Stimulated activated CD8-positive, alpha-beta memory T cell treated with anti-CD3 and anti-CD28 coated beads, Interleukin-12 subunit alpha, Interleukin-12 subunit beta, amount 100 ng/mL, for 4 hours (primary cell): ENCODE measurements around the gene INSYN2A.

Experiments used
- DNase-seq: peaks from one replicate; pipeline ENCODE4 v3.0.0-alpha.2; 2020; ENCODE audit warnings: low read depth

Gene INSYN2A, protein sequence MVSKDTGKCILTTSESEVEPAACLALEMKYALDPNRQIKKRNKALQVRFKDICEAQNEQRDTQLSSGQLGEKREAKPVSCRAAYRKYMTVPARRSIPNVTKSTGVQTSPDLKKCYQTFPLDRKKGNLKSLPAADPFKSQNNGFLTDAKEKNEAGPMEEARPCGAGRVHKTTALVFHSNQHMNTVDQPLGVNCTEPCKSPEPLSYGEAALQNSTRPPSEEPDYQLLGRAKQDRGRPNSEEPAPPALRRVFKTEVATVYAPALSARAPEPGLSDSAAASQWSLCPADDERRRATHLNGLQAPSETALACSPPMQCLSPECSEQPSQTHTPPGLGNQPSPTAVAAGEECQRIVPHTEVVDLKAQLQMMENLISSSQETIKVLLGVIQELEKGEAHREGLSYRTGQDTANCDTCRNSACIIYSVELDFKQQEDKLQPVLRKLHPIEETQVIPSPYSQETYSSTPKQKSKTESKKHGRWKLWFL

DNA sequence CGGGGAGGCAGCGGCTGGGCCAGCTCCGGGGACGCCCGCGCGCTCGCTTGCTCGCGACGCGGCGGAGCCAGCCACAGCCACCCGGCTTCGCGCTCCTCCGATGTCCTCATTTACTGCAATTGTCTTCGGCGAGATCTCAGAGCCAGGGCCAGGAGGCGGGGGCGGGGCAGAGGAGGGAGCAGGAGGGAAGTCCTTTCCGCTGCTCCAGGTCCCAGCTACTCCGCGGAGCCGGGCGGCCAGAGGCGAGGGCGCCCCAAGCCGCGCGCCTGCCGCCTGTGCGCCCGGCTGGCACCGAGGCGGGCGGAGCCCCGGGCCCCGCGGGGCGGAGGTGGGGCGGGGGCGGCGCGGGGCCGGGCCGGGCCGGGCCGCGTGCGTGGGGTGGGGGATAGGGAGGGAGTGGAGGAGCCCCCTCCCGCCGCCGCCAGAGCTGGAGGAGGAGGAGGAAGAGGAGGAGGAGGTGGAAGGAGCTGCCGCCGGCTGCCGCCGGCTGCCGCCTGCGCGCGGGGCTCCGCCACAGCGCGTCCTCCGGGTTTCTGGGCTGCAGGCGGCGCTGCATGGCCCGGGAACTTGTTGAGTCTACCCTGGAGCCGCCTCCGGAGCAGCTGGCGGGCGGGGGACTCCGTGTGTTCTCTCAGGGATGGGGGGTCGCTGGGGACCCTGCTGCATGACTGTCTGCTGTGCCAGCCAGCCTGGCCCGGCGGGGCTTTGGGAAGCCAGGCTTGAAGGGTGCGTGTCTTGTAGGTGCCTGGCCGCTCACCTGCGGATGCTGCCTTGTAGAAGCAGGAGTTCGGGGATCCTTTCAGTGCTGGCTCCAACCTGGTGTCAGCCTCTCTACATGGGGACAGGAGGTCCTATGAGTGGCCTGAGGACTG, at the start of gene INSYN2A:
Gene INSYN2A, minus strand, starts transcription at position 310 of the 872 bp plus-strand sequence. CDS start 20,196 bp downstream, outside the sequence.
- DNase-seq: no peak

DNA sequence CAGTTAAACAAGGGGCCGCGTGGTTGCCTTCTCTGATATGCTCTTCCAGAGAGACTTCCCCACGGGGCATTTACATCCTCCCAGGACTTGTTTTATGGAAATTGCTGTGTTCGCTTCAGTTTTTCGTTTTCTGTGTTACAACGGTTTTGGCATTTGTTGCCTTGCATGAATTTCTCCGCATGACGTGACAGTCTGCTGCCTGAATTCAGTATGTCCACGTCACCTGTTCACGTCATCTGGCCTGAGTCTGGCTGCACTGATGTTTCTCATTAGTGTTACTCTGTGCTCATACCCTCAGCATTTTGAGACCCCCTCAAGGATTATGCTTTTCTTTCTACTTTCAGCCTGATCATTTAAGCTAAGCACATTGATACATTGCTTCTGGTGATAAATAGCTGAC, 49.1 kb upstream of the INSYN2A start:
- DNase-seq: no peak

DNA sequence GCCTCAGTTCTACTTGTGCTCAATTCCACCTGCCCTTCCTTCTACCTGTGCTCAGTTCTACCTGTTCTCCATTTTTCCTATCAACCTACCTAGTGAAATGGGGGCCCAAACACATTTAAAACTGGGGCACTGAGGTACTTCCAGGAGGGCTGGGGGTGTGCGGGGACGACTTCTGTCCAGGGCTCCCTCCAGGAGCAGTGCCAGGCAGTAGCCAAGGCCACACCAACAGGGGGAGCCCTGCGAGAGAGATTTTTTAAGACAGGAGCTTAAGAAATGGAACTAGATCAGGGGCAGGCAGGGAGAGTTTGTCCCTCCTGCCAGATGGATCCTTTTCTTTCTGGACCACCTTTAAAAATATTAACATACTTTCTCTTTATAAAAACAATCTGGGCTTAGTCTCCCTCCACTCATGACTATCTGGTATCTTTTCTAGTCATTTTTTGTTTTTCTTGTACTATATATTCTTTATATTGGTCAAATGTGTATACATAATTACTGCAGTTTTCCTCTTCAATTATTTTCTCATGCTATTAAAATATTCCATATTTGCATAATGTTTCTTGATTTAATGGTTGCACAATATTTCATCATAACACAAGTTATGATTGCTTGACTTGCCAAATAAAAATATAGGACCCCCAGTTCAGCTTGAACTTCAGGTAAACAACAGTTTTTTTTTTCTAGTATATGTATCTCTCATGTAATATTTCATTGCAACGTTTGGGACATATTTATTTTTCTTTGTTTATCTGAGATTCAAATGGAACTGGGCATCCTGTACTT, 47.3 kb upstream of the INSYN2A start:
- DNase-seq: no peak

DNA sequence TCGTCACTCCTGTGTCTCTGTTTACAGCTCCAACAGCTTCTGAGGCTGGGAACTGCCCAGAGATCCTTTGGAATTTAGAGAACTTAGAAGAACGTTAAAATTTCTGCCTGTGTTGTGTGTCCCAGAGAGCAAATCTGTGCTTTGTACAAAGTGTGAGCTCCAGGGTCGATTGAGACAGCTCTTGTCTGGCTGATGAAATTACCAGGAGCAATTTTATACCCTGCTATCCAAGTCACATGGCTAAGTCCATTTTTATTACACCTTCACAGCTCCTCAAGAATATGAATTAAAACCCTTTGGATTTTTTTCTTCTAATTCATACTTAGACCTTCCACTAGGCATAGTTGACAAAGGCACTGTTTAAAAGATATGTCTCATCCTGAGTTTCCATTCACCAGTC, 46.5 kb upstream of the INSYN2A start:
- DNase-seq: no peak

DNA sequence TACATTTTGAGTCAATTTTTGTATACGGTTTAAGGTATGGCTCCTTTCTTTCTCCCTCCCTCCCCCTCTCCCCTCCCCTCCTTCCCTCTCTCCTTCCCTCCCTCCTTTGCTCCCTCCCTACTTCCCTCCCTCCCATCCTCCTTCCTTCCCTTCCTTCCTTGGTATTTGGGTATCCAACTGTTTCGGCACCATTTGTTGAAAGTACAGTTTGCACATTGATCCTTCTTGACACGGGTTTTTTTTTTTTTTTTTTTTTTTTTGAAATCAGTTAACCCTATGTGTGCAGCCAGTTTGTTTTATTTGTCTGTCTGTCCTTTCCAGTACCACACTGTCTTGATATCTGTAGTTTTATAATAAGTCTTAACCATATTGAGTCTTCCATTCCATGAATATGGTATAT, 39.9 kb upstream of the INSYN2A start:
- no peak for DNase-seq

DNA sequence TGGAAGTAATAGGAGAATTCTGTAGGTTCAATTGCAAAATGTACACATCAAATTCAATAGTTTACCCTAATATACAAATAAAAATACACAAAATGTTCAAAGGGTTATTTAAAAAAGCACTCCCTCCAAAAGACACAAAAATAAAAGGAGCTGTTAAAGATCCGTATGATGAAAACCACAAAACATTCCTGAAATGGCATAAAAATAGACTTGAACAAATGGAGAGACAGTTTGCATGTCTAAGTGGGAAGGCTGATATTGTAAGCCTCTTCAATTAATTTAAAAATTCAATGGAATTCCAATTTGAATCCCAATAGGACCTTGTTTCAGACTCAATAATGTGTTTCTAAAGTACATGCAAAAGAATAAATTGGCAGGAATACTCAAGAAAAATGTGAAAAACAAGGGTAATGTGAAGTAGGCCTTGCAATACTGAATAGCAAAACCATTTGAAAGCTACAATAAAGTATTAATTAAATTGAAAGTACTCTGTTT, 38.0 kb upstream of the INSYN2A start:
- no peak for DNase-seq

DNA sequence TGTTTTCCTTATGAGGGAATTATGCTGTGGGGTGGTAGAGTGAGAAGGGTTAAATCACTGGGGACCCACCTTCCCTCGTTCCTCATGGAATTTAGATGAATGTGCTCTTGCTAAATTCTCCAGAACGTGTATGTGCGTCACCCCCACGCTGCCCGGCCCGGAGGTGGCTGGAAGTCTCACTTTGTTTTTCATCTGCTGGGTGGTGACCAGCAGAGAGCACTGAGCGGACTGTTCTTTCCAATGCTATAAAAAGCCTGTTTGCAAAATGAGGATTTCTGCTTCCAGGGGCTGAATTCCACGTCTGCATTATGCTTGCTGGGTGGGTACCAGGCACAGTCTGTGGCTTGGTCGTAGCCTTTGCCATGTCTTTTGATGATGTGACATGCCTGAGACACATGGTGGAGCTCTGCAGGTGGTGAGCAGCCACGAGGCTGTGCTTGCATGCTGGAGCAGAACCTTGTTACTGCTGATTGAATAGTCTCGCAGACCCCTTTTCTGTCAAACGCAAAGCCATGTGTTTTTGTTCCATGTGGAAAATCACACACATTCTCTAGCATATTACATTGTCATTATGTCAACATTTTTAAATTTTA, 31.9 kb upstream of the INSYN2A start:
- no peak for DNase-seq

DNA sequence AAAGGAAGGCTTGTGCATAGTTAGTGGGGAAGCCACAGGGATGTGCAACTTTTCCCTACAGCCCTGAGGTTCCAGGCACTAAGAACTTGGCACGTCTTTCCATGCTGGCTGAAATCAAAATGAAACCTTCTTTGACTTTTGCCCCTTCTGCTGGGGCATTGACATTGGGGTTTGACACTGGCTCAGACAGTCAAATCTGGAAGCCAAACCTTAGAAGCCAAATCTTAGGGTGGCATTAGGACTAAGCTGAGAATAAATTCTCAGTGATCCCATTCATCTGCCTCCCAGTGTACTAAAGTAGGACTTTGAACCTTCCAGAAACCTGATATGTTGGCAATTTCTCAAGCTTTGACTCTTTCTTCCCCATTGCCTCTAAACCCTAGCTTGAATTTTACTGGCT, 31.3 kb upstream of the INSYN2A start:
- no peak for DNase-seq

DNA sequence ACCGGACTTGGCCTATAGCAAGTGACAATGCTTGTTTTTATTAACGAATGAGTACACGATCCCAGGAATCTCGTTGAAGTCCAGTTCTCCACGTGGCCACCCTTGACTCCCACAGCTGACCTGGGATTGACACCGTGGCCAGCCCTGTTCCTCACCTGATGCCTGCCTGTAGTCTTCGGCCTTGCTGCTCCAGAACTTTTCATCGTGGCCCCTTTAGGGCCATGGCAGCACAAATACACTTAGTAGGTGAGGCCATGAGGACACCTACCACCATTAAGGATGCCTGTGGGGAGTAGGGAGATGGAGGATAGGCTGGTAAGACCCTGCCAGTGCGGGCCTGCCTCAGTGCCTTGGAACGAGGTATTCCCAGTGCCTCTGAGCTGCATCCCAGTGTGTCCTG, 30.6 kb upstream of the INSYN2A start:
- no peak for DNase-seq

DNA sequence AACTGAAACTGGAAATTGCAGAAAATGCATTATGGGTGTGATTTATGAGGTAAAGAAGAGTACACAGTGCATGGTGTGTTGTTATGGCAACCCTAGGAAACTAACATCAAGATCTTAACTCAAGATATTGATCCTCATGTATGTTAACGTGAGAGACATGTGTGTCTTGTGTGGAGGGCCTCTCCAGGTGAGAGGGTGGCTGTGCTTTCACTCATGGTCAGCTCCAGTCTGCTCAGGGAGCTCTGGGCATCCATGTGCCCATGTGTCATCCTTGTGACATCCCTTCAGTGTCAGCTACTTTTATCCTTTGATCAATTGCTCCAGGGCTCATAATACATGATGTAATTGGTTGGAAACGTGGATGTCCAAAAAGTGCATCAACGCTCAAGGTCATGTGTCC, 24.9 kb upstream of the INSYN2A start:
- no peak for DNase-seq

DNA sequence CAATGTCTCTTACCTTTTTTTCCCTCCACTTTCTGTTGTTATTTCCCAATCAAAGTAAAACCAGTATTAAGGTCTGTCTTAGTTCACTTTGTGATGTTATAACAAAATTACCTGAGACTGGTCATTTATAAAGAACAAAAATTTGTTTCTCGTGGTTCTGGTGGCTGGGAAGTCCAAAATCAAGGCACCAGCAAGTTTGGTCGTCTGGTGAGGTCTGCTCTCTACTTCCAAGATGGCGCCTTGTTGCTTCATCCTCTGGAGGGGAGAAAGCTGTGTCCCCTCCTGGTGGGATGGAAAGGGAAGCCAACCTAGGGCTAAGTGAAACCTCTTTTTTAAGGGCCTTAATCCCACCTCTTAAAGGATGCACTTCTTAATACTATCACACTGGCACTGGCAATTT, 22.3 kb upstream of the INSYN2A start:
- DNase-seq: no peak

DNA sequence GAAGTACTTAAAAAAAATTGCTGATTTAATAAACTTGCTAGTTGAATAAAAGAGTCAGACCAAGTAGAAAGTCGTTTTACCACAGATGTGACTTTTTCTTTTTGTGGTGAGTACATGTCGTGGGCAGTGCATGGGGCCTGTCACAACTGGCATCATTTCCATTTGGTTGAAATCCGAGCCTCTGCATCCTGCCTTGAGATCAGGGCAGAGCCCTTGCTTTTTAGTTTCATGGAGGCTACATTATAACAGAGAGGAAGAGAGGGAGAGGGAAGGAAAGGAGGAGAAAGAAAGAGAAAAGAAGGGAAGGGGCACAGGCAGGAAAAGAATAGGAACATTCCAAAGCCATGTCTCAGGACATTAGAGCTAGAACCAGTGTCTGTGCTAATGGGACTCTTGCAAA, 20.4 kb upstream of the INSYN2A start:
- DNase-seq: no peak

DNA sequence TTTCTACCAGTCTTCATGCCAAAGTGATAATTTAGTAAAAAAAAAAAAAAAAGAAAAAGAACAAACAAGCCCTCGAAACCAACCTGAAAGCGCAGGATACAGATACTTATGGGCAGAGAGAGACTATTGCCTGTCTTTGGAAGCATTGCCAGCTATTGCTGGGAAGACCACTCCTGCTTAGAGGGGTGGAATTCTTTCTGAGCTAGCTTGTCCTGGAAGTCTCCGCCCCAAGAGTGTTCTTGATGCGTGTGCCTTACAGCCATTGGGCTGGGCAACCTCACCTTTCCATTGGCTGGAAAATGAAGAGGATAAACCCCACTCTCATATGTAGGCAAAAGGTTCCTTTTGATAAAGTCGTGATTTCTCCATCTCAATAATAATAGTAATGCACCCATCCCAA, 19.9 kb upstream of the INSYN2A start:
- DNase-seq: no peak

DNA sequence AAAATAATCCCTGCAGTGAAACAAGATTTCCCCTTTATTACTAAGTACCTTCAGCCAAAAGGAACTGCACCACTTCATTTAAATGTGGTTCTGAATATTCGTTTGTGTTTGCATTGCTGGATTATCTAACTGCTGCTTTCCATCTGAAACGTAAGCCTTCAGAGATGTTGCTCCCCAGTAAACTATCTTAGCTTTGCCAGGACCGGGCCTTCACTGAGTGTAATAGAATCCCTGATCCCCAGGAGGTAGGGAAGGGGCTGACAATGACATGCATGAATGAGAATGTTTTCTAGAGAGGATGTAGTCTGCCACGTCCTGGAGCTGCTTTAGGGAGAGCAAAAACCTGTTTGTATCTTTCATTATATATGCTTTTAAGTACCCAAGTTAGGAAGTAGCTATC, 19.5 kb upstream of the INSYN2A start:
- no peak for DNase-seq

DNA sequence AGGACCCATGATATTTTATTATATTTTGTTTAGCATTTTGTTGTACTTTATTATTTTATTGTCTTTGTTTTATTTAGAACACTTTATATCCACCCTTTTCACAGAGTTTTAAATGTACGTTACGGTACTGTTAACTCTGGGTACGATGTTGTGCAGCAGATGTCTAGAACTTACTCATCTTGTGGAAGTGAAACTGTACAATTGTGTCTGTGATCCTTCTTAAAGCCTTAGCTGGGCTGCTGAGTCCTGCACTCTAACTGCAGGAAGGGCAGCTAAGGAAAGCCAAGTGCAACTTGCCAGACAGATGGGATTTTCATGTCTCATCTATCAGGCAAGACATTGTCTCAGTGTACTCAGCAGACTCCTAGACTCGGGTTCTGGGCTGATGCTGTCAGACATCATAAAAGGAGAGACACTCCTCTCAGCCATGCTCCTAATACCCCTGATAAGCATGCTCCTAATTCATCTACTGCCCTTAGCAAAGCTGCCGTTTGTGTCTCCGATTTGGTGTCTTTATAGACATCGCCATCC, 14.6 kb upstream of the INSYN2A start:
- DNase-seq: no peak

DNA sequence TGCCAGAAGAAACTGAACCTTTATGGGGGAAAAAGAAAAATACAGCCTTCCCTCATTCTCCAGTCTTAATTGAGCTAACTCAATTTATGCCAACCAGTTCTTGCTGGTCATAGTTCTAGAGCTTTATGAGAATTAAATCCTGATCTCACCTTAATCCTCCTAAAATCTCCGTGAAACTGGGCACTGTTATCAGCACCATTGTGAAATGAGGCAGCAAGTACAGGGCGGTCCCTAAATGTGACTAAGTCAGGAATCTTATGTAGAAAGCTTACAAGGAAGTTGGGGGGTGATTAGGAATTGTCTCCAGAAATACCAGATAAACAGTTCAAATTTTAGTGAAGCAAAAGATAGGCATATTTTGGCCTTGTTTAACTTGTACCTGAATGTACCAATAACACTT, 10.7 kb upstream of the INSYN2A start:
- DNase-seq: no peak

DNA sequence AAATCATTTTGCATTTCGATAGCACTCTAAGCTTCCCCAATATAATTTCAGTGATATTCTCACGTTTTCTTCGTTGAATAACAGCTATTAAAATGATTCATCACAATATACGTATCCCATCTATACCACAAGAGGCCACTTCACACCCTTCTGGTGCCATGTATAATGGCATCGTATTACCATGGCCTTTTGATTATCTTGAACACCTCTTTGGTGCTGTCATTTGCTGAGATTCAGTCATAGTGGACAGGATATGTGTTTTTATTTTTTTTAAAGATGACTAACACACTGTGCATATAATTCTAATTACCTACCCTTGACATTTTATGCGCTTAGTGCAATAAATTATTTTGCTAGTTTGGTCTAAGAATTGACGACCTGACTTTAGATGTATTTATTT, 6.7 kb upstream of the INSYN2A start:
- no peak for DNase-seq

DNA sequence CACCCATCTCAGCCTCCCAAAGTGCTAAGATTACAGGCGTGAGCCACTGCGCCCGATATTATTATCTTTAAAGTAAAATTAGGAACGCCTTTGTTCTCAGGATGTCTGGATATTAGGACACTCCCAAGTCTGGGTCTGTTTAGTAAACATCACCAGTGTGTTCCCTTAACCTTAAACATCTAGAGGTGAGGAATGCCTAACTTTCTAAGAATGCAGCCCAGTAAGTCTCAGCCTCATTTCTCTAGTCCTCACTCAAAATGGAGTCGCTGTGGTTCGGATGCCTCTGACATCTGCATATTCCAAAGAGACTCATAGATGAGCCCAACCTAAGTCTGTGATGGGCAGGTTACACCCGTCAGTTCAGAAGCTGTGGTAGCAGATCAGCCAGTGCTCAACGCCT, 4.3 kb upstream of the INSYN2A start:
- no peak for DNase-seq

DNA sequence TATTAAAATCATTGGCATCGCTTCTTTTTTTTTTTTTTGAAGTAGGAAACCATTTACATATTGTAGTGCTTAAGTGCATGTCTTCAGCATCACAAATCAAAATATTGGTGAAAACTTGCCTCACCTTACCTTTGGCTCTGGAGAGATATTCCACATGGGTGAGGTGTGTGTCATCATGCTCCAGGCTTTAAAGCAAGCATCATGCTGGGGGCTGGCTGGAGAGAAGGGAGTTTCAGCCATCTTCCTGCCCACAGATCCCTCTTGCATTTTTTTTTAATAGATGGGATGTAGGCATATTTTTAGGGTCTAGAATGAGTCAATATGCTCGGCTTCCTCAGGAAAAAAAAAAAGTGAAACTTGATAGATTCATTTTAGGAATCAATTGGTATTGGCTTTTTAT, 2.3 kb upstream of the INSYN2A start:
- no peak for DNase-seq

DNA sequence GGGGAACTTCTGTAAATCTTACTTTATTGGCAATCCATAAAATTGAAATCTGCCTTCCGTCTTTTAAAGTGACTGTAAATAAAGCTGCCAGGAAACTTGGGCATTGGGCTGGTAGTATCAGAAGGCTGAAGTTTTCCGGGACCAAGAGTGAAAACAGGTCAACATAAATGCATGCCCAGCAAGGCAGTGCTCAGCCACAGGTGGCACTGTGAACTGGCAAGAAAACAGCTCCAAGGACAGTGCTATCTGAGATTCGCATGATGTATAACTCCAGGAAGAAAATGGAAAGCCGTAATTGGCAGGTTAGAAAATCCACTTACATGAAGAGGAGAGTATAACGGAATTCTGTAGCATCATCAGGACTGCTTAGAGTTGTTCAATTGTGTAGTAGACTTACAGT, 1.9 kb upstream of the INSYN2A start:
- no peak for DNase-seq

DNA sequence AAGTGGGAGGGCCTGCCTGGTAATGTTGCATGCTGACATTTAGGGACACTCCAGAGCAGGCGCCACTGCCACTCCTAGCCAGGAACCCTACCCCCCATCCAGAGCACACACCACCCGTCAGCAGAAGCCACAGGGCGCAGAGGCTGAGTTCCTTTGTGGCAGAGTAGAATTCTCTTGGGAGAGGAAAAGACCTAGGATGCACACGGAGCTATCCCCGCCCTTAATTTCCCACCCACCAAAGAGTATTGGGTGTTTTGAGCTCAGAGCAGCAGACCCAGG, 702 bp upstream of the INSYN2A start:
- no peak for DNase-seq
